ENCODE data around the gene FHOD3.

GRCh38 chr18:36580266-36580665 is 282.8 kb downstream of the FHOD3 start:
- no peak for TF ChIP-seq CTCF (conservative IDR thresholded peaks at IDR 0.05)
- TF ChIP-seq EZH2 (IDR thresholded peaks at IDR 0.05; ENCODE audit: low read depth): no peak

Data from PC-9 (cell line).